ENCODE data around the gene ZNF76. TPM values are rescaled to one million over a fixed set of nuclear protein-coding genes. Genes with fewer than 3 reads are reported as not detected.

The ZNF76 gene
- total and polyA plus RNA-seq, 9 of the 15 experiments (the other 6 are each of a cell fraction or from before 2014, with no cell fraction given): 1.2 to 17.8 (median 10.7) TPM

- TF ChIP-seq FOXM1 (IDR thresholded peaks at IDR 0.05; ENCODE audit: low read depth) (no peak), FOXM1 (CRISPR knock-in tag; IDR thresholded peaks at IDR 0.05; ENCODE audit: low read depth) (peak; percentile 70; the same call in 1 of the 2 replicates), TCF7L2 (IDR thresholded peaks at IDR 0.05; ENCODE audit: low read depth, low read length) (peak; percentile 38; the same call in 1 of the 2 replicates), FOS (IDR thresholded peaks at IDR 0.05; ENCODE audit: extremely low read depth, insufficient read length) (no peak), KDM4B (IDR thresholded peaks at IDR 0.05; ENCODE audit: borderline replicate concordance in 2 of 2, low read depth in 1 of 2) (peak in 1 of 2 experiments; percentile 57; a peak in 1 of 4 replicates), ADNP (tag; IDR thresholded peaks at IDR 0.05) (no peak), ZNF140 (CRISPR knock-in tag; IDR thresholded peaks at IDR 0.05) (no peak), TFE3 (CRISPR knock-in tag; IDR thresholded peaks at IDR 0.05) (no peak), NUFIP1 (IDR thresholded peaks at IDR 0.05; ENCODE audit: partially characterized antibody) (no peak), PHTF2 (CRISPR knock-in tag; IDR thresholded peaks at IDR 0.05) (no peak), CBX8 (IDR thresholded peaks at IDR 0.05; ENCODE audit: borderline replicate concordance, extremely low read depth, low read depth, low read length, poor library complexity, severe bottlenecking) (no peak), THAP12 (CRISPR knock-in tag; IDR thresholded peaks at IDR 0.05) (no peak)
These were observed 38.3 kb downstream of the ZNF76 start, which contains the start of gene DEF6 (continued) for GRCh38 chr6:35297601-35298481.

Measured in K562 (cell line).